NCI-H748 (cell line): ENCODE measurements around the gene CHCHD6.

ENCODE experiments used
- DNase-seq: peaks from one replicate; lab custom pipeline; 2025; ENCODE audit not compliant: unreplicated experiment; lab: John Stamatoyannopoulos, UW

Gene CHCHD6

DNA sequence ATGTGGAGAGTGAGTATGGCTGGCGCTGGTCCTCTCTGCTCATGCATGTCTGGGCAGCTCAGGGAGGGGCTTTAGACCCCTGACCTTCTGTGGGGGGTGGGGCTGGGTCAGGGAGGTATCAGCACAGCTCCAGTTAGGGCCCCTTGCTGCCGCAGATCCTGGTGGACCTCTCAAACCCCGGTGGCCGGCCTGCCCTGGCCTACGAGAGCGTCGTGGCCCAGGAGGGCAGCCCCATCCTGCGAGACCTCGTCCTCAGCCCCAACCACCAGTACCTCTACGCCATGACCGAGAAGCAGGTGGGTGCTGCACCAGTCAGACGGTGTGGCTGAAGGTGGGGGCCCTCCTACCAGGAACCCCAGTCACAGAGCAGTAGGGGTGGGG, 299.1 kb downstream of the CHCHD6 start:
- no peak for DNase-seq

GRCh38 chr3:127003601-127004280, 299.7 kb downstream of the CHCHD6 start:
- no peak for DNase-seq

DNA sequence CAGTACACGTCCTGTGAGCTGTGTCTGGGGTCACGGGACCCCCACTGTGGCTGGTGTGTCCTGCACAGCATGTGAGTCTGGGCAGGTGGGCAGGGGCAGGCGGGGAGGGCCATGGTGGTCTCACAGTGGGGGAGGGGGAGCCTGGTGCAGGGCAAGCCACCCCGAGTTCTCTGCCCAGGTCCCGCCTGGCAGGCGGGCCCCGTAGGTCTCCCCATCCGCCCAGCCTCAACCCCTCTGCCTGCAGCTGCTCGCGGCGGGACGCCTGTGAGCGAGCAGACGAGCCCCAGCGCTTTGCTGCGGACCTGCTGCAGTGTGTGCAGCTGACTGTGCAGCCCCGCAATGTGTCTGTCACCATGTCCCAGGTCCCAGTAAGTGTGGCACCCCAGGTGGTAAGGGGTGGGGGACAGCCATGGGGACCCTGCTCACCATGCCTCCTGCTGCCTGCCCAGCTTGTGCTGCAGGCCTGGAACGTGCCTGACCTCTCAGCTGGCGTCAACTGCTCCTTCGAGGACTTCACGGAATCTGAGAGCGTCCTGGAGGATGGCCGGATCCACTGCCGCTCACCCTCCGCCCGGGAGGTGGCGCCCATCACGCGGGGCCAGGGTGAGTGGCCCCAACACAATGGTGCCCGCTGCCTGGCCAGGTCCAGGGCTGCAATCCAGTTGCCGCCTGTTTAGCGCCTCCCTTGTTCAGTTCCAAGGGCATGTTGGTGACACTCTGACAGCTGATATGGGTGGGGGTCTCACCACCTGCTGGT, 300.8 kb downstream of the CHCHD6 start:
- no peak for DNase-seq

GRCh38 chr3:127005864-127006500, 301.9 kb downstream of the CHCHD6 start:
- no peak for DNase-seq

- peak; percentile 4 for DNase-seq
These were observed 302.9 kb downstream of the CHCHD6 start for GRCh38 chr3:127006781-127007436.

GRCh38 chr3:127008236-127008635, 304.2 kb downstream of the CHCHD6 start:
- peak; percentile 79 for DNase-seq

- DNase-seq = no peak
These were observed 305.5 kb downstream of the CHCHD6 start for GRCh38 chr3:127009531-127009930.
